Neural cell (in vitro differentiated cells): ENCODE results near the gene HOPX. TPM values are rescaled to one million over a fixed set of nuclear protein-coding genes. Genes with fewer than 3 reads are reported as not detected.

Source experiments
- H2AFZ ChIP-seq: fragments of 200-600, 300-800 bp; sonication (generic), shearing (Covaris generic); 2 replicates; pipeline ENCODE4 v1.6.0; 2014; ENCODE audit warnings: low read depth, mild to moderate bottlenecking, antibody characterized with exemption, low read length, moderate library complexity
- H3F3A ChIP-seq: fragments of 200-600 bp; shearing (Covaris generic); 2 replicates; pipeline ENCODE4 v1.6.1; 2016; ENCODE audit warnings: mild to moderate bottlenecking, moderate library complexity, mixed read lengths, antibody characterized with exemption, low read length; ENCODE audit not compliant: insufficient read depth, poor library complexity, severe bottlenecking
- H3K27ac ChIP-seq: fragments of 200-600, 300-800 bp; sonication (generic), shearing (Covaris generic); 2 replicates; pipeline ENCODE4 v1.5.1; 2014; ENCODE audit warnings: mild to moderate bottlenecking, low read length, moderate library complexity
- H3K27me3 ChIP-seq: fragments of 300-800, 200-600 bp; sonication (generic), shearing (Covaris generic); 2 replicates; pipeline ENCODE4 v1.6.0; 2014; ENCODE audit warnings: mild to moderate bottlenecking, low read depth, low read length, moderate library complexity; ENCODE audit not compliant: insufficient read depth
- H3K36me3 ChIP-seq: fragments of 300-800, 200-600 bp; sonication (generic), shearing (Covaris generic); 2 replicates; pipeline ENCODE4 v1.5.1; 2014; ENCODE audit warnings: mild to moderate bottlenecking, antibody characterized with exemption, low read length, moderate library complexity; ENCODE audit not compliant: insufficient read depth
- H3K4me2 ChIP-seq: fragments of 300-800, 200-600 bp; sonication (generic), shearing (Covaris generic); 2 replicates; pipeline ENCODE4 v1.6.0; 2014; ENCODE audit warnings: mild to moderate bottlenecking, low read length
- H3K4me3 ChIP-seq: fragments of 300-800, 200-600 bp; sonication (generic), shearing (Covaris generic); 2 replicates; pipeline ENCODE4 v1.5.1; 2014; ENCODE audit warnings: mild to moderate bottlenecking, low read length, moderate library complexity
- H3K79me2 ChIP-seq: fragments of 200-600 bp; shearing (Covaris generic); replicated peaks from 2 replicates; pipeline ENCODE4 v1.6.0; 2014; ENCODE audit warnings: mild to moderate bottlenecking, low read length, moderate library complexity; ENCODE audit not compliant: insufficient read depth
- H3K9ac ChIP-seq: fragments of 300-800, 200-600 bp; sonication (generic), shearing (Covaris generic); 2 replicates; pipeline ENCODE4 v1.6.1; 2016; ENCODE audit warnings: mild to moderate bottlenecking, low read length, mixed read lengths
- H3K9me2 ChIP-seq: fragments of 200-600 bp; shearing (Covaris generic); 2 replicates; pipeline ENCODE4 v1.6.1; 2016; ENCODE audit warnings: mild to moderate bottlenecking, low read length, mixed read lengths; ENCODE audit not compliant: insufficient read depth
- H3K9me3 ChIP-seq: fragments of 200-600, 300-800 bp; sonication (generic), shearing (Covaris generic); 2 replicates; pipeline ENCODE4 v1.6.1; 2016; ENCODE audit warnings: mild to moderate bottlenecking, mixed run types, low read length, moderate library complexity, mixed read lengths
- H4K20me1 ChIP-seq: fragments of 200-600 bp; shearing (Covaris generic); 2 replicates; pipeline ENCODE4 v1.6.1; 2016; ENCODE audit warnings: mild to moderate bottlenecking, mixed run types; ENCODE audit not compliant: insufficient read depth
- EP300 ChIP-seq: fragments of 450-650 bp; conservative IDR thresholded peaks from 2 replicates; pipeline ENCODE4 v1.6.1; 2014; ENCODE audit warnings: antibody characterized with exemption, mild to moderate bottlenecking, moderate library complexity; ENCODE audit not compliant: poor library complexity, severe bottlenecking
- EZH2 ChIP-seq: fragments of 200-600, 300-800 bp; shearing (Covaris generic), sonication (generic); IDR thresholded peaks from 2 replicates; pipeline ENCODE4 v1.6.1; 2014; ENCODE audit warnings: antibody characterized with exemption, low read length, borderline replicate concordance, mild to moderate bottlenecking; ENCODE audit not compliant: insufficient read depth, poor library complexity, severe bottlenecking
- MXI1 ChIP-seq: fragments of 450-650 bp; conservative IDR thresholded peaks from 2 replicates; pipeline ENCODE4 v1.6.1; 2014; ENCODE audit warnings: antibody characterized with exemption, mild to moderate bottlenecking; ENCODE audit not compliant: poor library complexity, severe bottlenecking
- POLR2AphosphoS5 ChIP-seq: IDR thresholded peaks from 2 replicates; pipeline ENCODE4 v1.6.1; 2012
- RAD21 ChIP-seq: fragments of 450-650 bp; conservative IDR thresholded peaks from 2 replicates; pipeline ENCODE4 v1.6.1; 2014; ENCODE audit warnings: antibody characterized with exemption, mild to moderate bottlenecking, moderate library complexity
- SMC3 ChIP-seq: fragments of 450-650 bp; conservative IDR thresholded peaks from 2 replicates; pipeline ENCODE4 v1.6.1; 2014; ENCODE audit warnings: antibody characterized with exemption, mild to moderate bottlenecking, moderate library complexity; ENCODE audit not compliant: poor library complexity
- TAF1 ChIP-seq: IDR thresholded peaks from 2 replicates; pipeline ENCODE4 v1.6.1; 2012; ENCODE audit warnings: low read depth
- polyA plus RNA-seq: library from polyadenylated mRNA; depleted of rRNA; stranded (reverse); fragments of >200 nt; gene quantifications from 2 replicates; pipeline ENCODE4 v1.2.3, GENCODE V29; 2014
- TF ChIP-seq, protein P1 (sequence below): IDR thresholded peaks from 2 replicates; pipeline ENCODE4 v1.6.1; 2012; ENCODE audit warnings: borderline replicate concordance
- TF ChIP-seq, protein P2 (sequence below): fragments of 450-650 bp; IDR thresholded peaks from 2 replicates; pipeline ENCODE4 v1.5.1; 2014; ENCODE audit warnings: antibody characterized with exemption, mild to moderate bottlenecking, moderate library complexity; ENCODE audit not compliant: poor library complexity, severe bottlenecking

Gene HOPX
- polyA plus RNA-seq, 1 donor from 2014 or later, result 2.0 TPM

DNA sequence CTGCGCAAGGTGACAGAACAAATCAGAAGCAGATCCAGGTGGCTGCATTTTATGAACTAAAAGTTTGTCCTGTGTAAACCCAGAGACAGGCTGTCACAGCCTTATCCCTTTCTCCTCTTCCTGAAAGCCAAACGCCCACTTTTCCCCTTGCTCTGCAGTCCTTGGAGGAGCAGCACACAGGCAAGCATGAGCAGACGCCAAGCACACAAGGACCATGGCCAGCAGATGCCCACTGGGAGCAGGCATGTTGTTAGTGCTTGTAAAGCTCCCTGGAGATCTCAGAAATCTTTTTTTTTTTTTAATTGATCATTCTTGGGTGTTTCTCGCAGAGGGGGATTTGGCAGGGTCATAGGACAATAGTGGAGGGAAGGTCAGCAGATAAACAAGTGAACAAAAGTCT, 11.5 kb upstream of the HOPX start:
- no peaks in the 10 kb centered on the region for H4K20me1 ChIP-seq
- H3K9ac ChIP-seq, result no peak overlapping the region
- H3K9me2 ChIP-seq, result no peaks in the 10 kb centered on the region
- TF ChIP-seq RAD21, result no peak
- TF ChIP-seq, protein P1, sequence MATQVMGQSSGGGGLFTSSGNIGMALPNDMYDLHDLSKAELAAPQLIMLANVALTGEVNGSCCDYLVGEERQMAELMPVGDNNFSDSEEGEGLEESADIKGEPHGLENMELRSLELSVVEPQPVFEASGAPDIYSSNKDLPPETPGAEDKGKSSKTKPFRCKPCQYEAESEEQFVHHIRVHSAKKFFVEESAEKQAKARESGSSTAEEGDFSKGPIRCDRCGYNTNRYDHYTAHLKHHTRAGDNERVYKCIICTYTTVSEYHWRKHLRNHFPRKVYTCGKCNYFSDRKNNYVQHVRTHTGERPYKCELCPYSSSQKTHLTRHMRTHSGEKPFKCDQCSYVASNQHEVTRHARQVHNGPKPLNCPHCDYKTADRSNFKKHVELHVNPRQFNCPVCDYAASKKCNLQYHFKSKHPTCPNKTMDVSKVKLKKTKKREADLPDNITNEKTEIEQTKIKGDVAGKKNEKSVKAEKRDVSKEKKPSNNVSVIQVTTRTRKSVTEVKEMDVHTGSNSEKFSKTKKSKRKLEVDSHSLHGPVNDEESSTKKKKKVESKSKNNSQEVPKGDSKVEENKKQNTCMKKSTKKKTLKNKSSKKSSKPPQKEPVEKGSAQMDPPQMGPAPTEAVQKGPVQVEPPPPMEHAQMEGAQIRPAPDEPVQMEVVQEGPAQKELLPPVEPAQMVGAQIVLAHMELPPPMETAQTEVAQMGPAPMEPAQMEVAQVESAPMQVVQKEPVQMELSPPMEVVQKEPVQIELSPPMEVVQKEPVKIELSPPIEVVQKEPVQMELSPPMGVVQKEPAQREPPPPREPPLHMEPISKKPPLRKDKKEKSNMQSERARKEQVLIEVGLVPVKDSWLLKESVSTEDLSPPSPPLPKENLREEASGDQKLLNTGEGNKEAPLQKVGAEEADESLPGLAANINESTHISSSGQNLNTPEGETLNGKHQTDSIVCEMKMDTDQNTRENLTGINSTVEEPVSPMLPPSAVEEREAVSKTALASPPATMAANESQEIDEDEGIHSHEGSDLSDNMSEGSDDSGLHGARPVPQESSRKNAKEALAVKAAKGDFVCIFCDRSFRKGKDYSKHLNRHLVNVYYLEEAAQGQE, result no peak
- TF ChIP-seq EZH2, result no peak
- no peak for TF ChIP-seq POLR2AphosphoS5
- no peak for TF ChIP-seq TAF1
- H3K79me2 ChIP-seq, result no peaks in the 10 kb centered on the region
- H3K36me3 ChIP-seq, result no peaks in the 10 kb centered on the region
- no peaks in the 10 kb centered on the region for H3K27me3 ChIP-seq
- H3K27ac ChIP-seq, result no peak overlapping the region
- H3K9me3 ChIP-seq, result no peaks in the 10 kb centered on the region
- H3K4me3 ChIP-seq, result no peak overlapping the region
- H3F3A ChIP-seq, result no peaks in the 10 kb centered on the region
- no peak overlapping the region for H3K4me2 ChIP-seq
- no peak overlapping the region for H2AFZ ChIP-seq

DNA sequence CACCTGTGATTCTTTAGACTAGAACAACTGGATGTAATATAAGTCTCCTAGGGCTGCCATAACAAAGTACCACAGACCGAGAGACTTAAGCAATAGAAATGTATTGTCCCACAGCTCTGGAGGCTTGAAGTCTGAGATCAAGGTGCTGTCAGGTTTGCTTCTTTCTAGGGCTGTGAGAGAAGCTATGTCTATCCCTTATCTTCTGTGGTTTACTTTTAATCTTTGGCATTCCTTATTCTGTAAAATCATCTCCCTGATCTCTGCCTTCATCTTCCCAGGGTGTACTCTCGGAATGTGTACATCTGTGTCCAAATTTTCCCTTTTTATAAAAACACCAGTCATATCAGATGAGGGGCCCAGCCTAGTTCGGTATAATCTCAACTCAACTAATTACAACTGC, 10.3 kb upstream of the HOPX start:
- no peak overlapping the region for H2AFZ ChIP-seq
- no peaks in the 10 kb centered on the region for H3K9me2 ChIP-seq
- H4K20me1 ChIP-seq, result no peaks in the 10 kb centered on the region
- H3F3A ChIP-seq, result no peaks in the 10 kb centered on the region
- no peaks in the 10 kb centered on the region for H3K36me3 ChIP-seq
- H3K9ac ChIP-seq, result no peak overlapping the region
- H3K9me3 ChIP-seq, result no peaks in the 10 kb centered on the region
- H3K27ac ChIP-seq, result no peak overlapping the region
- H3K4me3 ChIP-seq, result no peak overlapping the region
- H3K4me2 ChIP-seq, result no peak overlapping the region
- no peaks in the 10 kb centered on the region for H3K79me2 ChIP-seq
- no peaks in the 10 kb centered on the region for H3K27me3 ChIP-seq
- TF ChIP-seq EZH2, result no peak
- TF ChIP-seq SMC3, result no peak
- no peak for TF ChIP-seq MXI1
- TF ChIP-seq EP300, result no peak
- TF ChIP-seq, protein P2, sequence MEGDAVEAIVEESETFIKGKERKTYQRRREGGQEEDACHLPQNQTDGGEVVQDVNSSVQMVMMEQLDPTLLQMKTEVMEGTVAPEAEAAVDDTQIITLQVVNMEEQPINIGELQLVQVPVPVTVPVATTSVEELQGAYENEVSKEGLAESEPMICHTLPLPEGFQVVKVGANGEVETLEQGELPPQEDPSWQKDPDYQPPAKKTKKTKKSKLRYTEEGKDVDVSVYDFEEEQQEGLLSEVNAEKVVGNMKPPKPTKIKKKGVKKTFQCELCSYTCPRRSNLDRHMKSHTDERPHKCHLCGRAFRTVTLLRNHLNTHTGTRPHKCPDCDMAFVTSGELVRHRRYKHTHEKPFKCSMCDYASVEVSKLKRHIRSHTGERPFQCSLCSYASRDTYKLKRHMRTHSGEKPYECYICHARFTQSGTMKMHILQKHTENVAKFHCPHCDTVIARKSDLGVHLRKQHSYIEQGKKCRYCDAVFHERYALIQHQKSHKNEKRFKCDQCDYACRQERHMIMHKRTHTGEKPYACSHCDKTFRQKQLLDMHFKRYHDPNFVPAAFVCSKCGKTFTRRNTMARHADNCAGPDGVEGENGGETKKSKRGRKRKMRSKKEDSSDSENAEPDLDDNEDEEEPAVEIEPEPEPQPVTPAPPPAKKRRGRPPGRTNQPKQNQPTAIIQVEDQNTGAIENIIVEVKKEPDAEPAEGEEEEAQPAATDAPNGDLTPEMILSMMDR, result no peak
- no peak for TF ChIP-seq POLR2AphosphoS5
- TF ChIP-seq RAD21, result no peak
- no peak for TF ChIP-seq TAF1
- TF ChIP-seq, protein P1, result no peak
